Measurements from ENCODE around the gene RABGAP1L. TPM values are rescaled to one million over a fixed set of nuclear protein-coding genes. Genes with fewer than 3 reads are reported as not detected.

Gene RABGAP1L
- total RNA-seq, 1 experiment from 2014 or later: 29.3 TPM

DNA sequence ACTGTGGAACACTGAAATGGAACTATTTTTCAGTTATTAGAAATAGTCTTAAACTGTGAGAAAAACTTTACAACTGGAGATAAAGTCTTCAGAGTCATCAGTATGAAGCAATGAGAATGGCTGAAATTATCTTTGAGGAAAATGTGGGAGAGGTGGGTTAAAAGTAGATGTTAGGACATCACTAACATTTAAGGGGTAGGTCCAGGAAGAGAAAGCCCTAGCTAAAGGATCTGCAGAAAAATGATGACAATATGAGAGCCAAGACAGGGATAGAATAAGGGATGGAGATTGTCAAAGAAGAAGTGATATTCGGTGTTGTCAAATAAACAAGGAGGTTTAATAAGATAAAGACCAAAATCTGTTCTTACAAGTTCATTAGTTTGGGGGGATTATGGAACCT lies 165.2 kb downstream of the RABGAP1L start (continued):
- TF ChIP-seq, protein P1, sequence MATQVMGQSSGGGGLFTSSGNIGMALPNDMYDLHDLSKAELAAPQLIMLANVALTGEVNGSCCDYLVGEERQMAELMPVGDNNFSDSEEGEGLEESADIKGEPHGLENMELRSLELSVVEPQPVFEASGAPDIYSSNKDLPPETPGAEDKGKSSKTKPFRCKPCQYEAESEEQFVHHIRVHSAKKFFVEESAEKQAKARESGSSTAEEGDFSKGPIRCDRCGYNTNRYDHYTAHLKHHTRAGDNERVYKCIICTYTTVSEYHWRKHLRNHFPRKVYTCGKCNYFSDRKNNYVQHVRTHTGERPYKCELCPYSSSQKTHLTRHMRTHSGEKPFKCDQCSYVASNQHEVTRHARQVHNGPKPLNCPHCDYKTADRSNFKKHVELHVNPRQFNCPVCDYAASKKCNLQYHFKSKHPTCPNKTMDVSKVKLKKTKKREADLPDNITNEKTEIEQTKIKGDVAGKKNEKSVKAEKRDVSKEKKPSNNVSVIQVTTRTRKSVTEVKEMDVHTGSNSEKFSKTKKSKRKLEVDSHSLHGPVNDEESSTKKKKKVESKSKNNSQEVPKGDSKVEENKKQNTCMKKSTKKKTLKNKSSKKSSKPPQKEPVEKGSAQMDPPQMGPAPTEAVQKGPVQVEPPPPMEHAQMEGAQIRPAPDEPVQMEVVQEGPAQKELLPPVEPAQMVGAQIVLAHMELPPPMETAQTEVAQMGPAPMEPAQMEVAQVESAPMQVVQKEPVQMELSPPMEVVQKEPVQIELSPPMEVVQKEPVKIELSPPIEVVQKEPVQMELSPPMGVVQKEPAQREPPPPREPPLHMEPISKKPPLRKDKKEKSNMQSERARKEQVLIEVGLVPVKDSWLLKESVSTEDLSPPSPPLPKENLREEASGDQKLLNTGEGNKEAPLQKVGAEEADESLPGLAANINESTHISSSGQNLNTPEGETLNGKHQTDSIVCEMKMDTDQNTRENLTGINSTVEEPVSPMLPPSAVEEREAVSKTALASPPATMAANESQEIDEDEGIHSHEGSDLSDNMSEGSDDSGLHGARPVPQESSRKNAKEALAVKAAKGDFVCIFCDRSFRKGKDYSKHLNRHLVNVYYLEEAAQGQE (IDR thresholded peaks at IDR 0.05; ENCODE audit: low read depth): no peak
- no peak for TF ChIP-seq FOSL1 (IDR thresholded peaks at IDR 0.05; ENCODE audit: low read depth)
- no peak for TF ChIP-seq CEBPB (IDR thresholded peaks at IDR 0.05; ENCODE audit: low read depth)
- TF ChIP-seq, protein P2, sequence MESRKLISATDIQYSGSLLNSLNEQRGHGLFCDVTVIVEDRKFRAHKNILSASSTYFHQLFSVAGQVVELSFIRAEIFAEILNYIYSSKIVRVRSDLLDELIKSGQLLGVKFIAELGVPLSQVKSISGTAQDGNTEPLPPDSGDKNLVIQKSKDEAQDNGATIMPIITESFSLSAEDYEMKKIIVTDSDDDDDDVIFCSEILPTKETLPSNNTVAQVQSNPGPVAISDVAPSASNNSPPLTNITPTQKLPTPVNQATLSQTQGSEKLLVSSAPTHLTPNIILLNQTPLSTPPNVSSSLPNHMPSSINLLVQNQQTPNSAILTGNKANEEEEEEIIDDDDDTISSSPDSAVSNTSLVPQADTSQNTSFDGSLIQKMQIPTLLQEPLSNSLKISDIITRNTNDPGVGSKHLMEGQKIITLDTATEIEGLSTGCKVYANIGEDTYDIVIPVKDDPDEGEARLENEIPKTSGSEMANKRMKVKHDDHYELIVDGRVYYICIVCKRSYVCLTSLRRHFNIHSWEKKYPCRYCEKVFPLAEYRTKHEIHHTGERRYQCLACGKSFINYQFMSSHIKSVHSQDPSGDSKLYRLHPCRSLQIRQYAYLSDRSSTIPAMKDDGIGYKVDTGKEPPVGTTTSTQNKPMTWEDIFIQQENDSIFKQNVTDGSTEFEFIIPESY (IDR thresholded peaks at IDR 0.05; ENCODE audit: extremely low read depth, insufficient replicate concordance, low read length): no peak
- TF ChIP-seq ZFX (IDR thresholded peaks at IDR 0.05): no peak
- no peak for TF ChIP-seq EGR1 (IDR thresholded peaks at IDR 0.05; ENCODE audit: low read depth)
- TF ChIP-seq SIN3A (IDR thresholded peaks at IDR 0.05; ENCODE audit: low read depth): no peak

DNA sequence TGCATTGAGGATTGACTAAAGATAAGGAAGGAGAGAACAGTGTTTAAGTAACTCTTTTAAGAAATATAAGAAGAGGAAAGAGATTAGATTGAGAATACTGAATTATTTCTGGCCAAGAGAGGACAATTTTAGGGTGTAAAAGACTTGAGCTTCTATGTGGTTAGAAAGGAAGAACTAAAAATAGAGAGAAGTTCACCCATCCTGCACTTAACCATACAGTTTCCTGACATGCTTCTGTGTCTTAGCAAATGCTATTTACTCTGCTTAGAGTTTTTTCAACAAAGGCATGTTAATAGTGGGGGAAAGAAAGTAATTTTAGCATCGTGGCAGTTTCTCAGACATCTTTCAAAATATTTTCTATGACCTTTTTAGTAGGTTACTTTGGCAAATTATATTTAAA lies 165.6 kb downstream of the RABGAP1L start:
- H2AFZ ChIP-seq (ENCODE audit: low read depth, low read length, poor library complexity, severe bottlenecking): no peak overlapping the region
- H3K79me2 ChIP-seq (ENCODE audit: insufficient read depth, low read length): no peaks in the 10 kb centered on the region
- intact Hi-C loops (cut with micrococcal nuclease): no loop called here
- POLR2A ChIA-PET: no interaction called here
- H3K9ac ChIP-seq (ENCODE audit: low read length): no peak overlapping the region
- RAD21 ChIA-PET (ENCODE audit: low non-redundant PET in 1 of 2, low total read pairs in 2 of 2, uncharacterized antibody in 2 of 2, unreplicated experiment in 2 of 2): no interaction called here
- H3K4me3 ChIP-seq (replicated peaks in 1 of 2; ENCODE audit: low read depth in 1 of 2, low read length in 2 of 2): no peak overlapping the region
- CTCF ChIA-PET: no interaction called here
- no peak overlapping the region for H3K4me2 ChIP-seq (ENCODE audit: low read length)
- no peaks in the 10 kb centered on the region for H4K20me1 ChIP-seq (ENCODE audit: insufficient read depth)
- H3K36me3 ChIP-seq (ENCODE audit: control insufficient read depth in 1 of 2, insufficient read depth in 2 of 2, low read length in 2 of 2): no peaks in the 10 kb centered on the region
- H3K9me3 ChIP-seq (ENCODE audit: control insufficient read depth in 1 of 2, insufficient read depth in 1 of 2, low read depth in 1 of 2, low read length in 2 of 2): peaks cover 0 to 15% of the 10 kb centered on the region in 2 experiments; a peak in 2 of 4 replicates
- BruUV-seq (replicated peaks): no TSS peak
- TF ChIP-seq SP1 (IDR thresholded peaks at IDR 0.05; ENCODE audit: low read depth) (no peak), POLR2AphosphoS5 (IDR thresholded peaks at IDR 0.05; ENCODE audit: low read depth, low read length) (no peak)
- TF ChIP-seq, protein P1 (IDR thresholded peaks at IDR 0.05; ENCODE audit: low read depth): no peak
- no peaks in the 10 kb centered on the region for H3K27me3 ChIP-seq (ENCODE audit: insufficient read depth, low read length)
- DNase-seq (ENCODE audit: low read depth, low spot score): no peak
- H3K27ac ChIP-seq (ENCODE audit: low read depth, low read length): no peak overlapping the region
- no peaks in the 10 kb centered on the region for H3K9me2 ChIP-seq (ENCODE audit: insufficient read depth)
- H3K4me1 ChIP-seq (ENCODE audit: control insufficient read depth in 1 of 2, insufficient read depth in 2 of 2, low read length in 2 of 2): no peaks in the 10 kb centered on the region
- no peak for ATAC-seq

Measured in HCT116 (cell line).